Measurements from ENCODE around the gene NPC1L1. TPM values are rescaled to one million over a fixed set of nuclear protein-coding genes. Genes with fewer than 3 reads are reported as not detected.
A peak's percentile ranks its signal among the peaks of the same experiment; 100 is the strongest.

The NPC1L1 gene
- polyA plus RNA-seq, 1 donor (not counting 4 experiments of a cell fraction or from before 2014, with no cell fraction given) = 0.01 TPM

GRCh38 chr7:44497155-44498027, 43.7 kb downstream of the NPC1L1 start:
- H3K9me1 ChIP-seq (ENCODE audit: control insufficient read depth, extremely low read depth, insufficient read depth, low read length) = no peaks in the 10 kb centered on the region
- FAIRE-seq (no peak), DNase-seq (ENCODE audit: low read depth, low spot score) (no peak)
- H3K36me3 ChIP-seq (ENCODE audit: control insufficient read depth in 2 of 2, extremely low read depth in 1 of 2, insufficient read depth in 2 of 2, low read length in 2 of 2) = no peaks in the 10 kb centered on the region
- no peaks in the 10 kb centered on the region for H3K27me3 ChIP-seq (ENCODE audit: control insufficient read depth, extremely low read depth, insufficient read depth, low read length)
- no peak overlapping the region for H3K4me2 ChIP-seq (ENCODE audit: control insufficient read depth, extremely low read depth, insufficient read depth, low read depth, low read length)
- H3K4me3 ChIP-seq (ENCODE audit: control insufficient read depth in 2 of 3, extremely low read depth in 1 of 3, insufficient read depth in 2 of 3, low read depth in 1 of 3, low read length in 3 of 3) = no peak overlapping the region
- H3K79me2 ChIP-seq (ENCODE audit: control insufficient read depth, insufficient read depth, low read length) = no peaks in the 10 kb centered on the region
- H3K9ac ChIP-seq (ENCODE audit: control insufficient read depth, extremely low read depth, insufficient read depth, low read length) = no peak overlapping the region
- no peak overlapping the region for H3K27ac ChIP-seq (ENCODE audit: control insufficient read depth, insufficient read depth, low read length)
- TF ChIP-seq EZH2 (IDR thresholded peaks at IDR 0.05; ENCODE audit: low read length) = no peak
- TF ChIP-seq CTCF (optimal IDR thresholded peaks at IDR 0.05 in 1 of 3, IDR thresholded peaks at IDR 0.05 in 1 of 3, conservative IDR thresholded peaks at IDR 0.05 in 1 of 3; ENCODE audit: extremely low read depth in 1 of 3, insufficient read depth in 2 of 3, low read length in 3 of 3) = no peak
- H4K20me1 ChIP-seq (ENCODE audit: control insufficient read depth, extremely low read depth, insufficient read depth, low read length) = no peaks in the 10 kb centered on the region
- H3K4me1 ChIP-seq (ENCODE audit: control insufficient read depth, extremely low read depth, insufficient read depth, low read length) = no peaks in the 10 kb centered on the region
- peak overlapping the region; percentile 24 for H2AFZ ChIP-seq (ENCODE audit: control insufficient read depth, low read length)
- no peaks in the 10 kb centered on the region for H3K9me3 ChIP-seq (ENCODE audit: control insufficient read depth, low read depth, low read length)
- dilution Hi-C loops (cut with MboI; ENCODE audit: extremely low pct_ligation_motif_present, low sequenced_read_pairs) = no loop called here

- H2AFZ ChIP-seq (ENCODE audit: control insufficient read depth, low read length) = no peak overlapping the region
- no peaks in the 10 kb centered on the region for H3K9me3 ChIP-seq (ENCODE audit: control insufficient read depth, low read depth, low read length)
- no peaks in the 10 kb centered on the region for H3K9me1 ChIP-seq (ENCODE audit: control insufficient read depth, extremely low read depth, insufficient read depth, low read length)
- no peaks in the 10 kb centered on the region for H3K27me3 ChIP-seq (ENCODE audit: control insufficient read depth, extremely low read depth, insufficient read depth, low read length)
- H3K4me2 ChIP-seq (ENCODE audit: control insufficient read depth, extremely low read depth, insufficient read depth, low read depth, low read length) = no peak overlapping the region
- H4K20me1 ChIP-seq (ENCODE audit: control insufficient read depth, extremely low read depth, insufficient read depth, low read length) = no peaks in the 10 kb centered on the region
- no peaks in the 10 kb centered on the region for H3K36me3 ChIP-seq (ENCODE audit: control insufficient read depth in 2 of 2, extremely low read depth in 1 of 2, insufficient read depth in 2 of 2, low read length in 2 of 2)
- dilution Hi-C loops (cut with MboI; ENCODE audit: extremely low pct_ligation_motif_present, low sequenced_read_pairs) = no loop called here
- no peak overlapping the region for H3K27ac ChIP-seq (ENCODE audit: control insufficient read depth, insufficient read depth, low read length)
- DNase-seq (ENCODE audit: low read depth, low spot score) (no peak), FAIRE-seq (peak; percentile 48)
- H3K79me2 ChIP-seq (ENCODE audit: control insufficient read depth, insufficient read depth, low read length) = no peaks in the 10 kb centered on the region
- TF ChIP-seq CTCF (optimal IDR thresholded peaks at IDR 0.05 in 1 of 3, IDR thresholded peaks at IDR 0.05 in 1 of 3, conservative IDR thresholded peaks at IDR 0.05 in 1 of 3; ENCODE audit: extremely low read depth in 1 of 3, insufficient read depth in 2 of 3, low read length in 3 of 3) = no peak
- no peak for TF ChIP-seq EZH2 (IDR thresholded peaks at IDR 0.05; ENCODE audit: low read length)
- H3K4me3 ChIP-seq (ENCODE audit: control insufficient read depth in 2 of 3, extremely low read depth in 1 of 3, insufficient read depth in 2 of 3, low read depth in 1 of 3, low read length in 3 of 3) = no peak overlapping the region
- H3K4me1 ChIP-seq (ENCODE audit: control insufficient read depth, extremely low read depth, insufficient read depth, low read length) = no peaks in the 10 kb centered on the region
- H3K9ac ChIP-seq (ENCODE audit: control insufficient read depth, extremely low read depth, insufficient read depth, low read length) = no peak overlapping the region
These were observed 44.7 kb downstream of the NPC1L1 start for GRCh38 chr7:44496385-44496784.

Data from keratinocyte (primary cell).